ENCODE measurements around the gene TNP1. TPM values are rescaled to one million over a fixed set of nuclear protein-coding genes. Genes with fewer than 3 reads are reported as not detected.

TNP1 gene
- total RNA-seq, 1 experiment from 2014 or later: not detected

GRCh38 chr2:216819766-216820165 is 40.1 kb downstream of the TNP1 start:
- Histone ChIP-seq H3K23me2 (ENCODE audit: insufficient read length, low read depth, low read length, poor library complexity, severe bottlenecking) (no peaks in the 10 kb centered on the region), H3K4me1 (ENCODE audit: insufficient read depth, low read length) (no peaks in the 10 kb centered on the region), H2BK15ac (ENCODE audit: low read depth, low read length) (no peak overlapping the region), H3K27ac (ENCODE audit: insufficient read length, low read depth, low read length) (no peak overlapping the region), H3K4me2 (ENCODE audit: insufficient read depth, insufficient read length, low read length) (no peak overlapping the region), H2AK5ac (ENCODE audit: insufficient read length, low read length) (no peak overlapping the region), H2BK120ac (ENCODE audit: low read depth, low read length, poor library complexity, severe bottlenecking) (no peak overlapping the region), H3K23ac (ENCODE audit: insufficient read length, low read depth, low read length) (no peak overlapping the region), H3K79me1 (ENCODE audit: insufficient read depth, low read depth, low read length, poor library complexity, severe bottlenecking) (no peaks in the 10 kb centered on the region), H3K79me2 (ENCODE audit: insufficient read depth, low read length) (no peaks in the 10 kb centered on the region), H3T11ph (ENCODE audit: low read length) (no peak overlapping the region), H3K14ac (ENCODE audit: insufficient read depth, low read length) (no peak overlapping the region), H4K20me1 (ENCODE audit: control insufficient read depth, insufficient read depth, insufficient read length) (no peaks in the 10 kb centered on the region), H3K27me3 (ENCODE audit: insufficient read depth, low read length) (no peaks in the 10 kb centered on the region), H4K91ac (ENCODE audit: insufficient read length, low read depth, low read length) (no peak overlapping the region), H3K4ac (ENCODE audit: low read depth, low read length) (no peak overlapping the region), H3K56ac (ENCODE audit: insufficient read length, low read depth, low read length) (no peak overlapping the region), H2AFZ (ENCODE audit: low read length) (no peak overlapping the region), H3K9ac (ENCODE audit: extremely low read depth, insufficient read length, low read length) (no peak overlapping the region), H4K8ac (replicated peaks; ENCODE audit: insufficient read length, low read depth, low read length) (no peak overlapping the region), H3K9me3 (ENCODE audit: control insufficient read depth, low read depth, low read length) (no peaks in the 10 kb centered on the region), H2BK20ac (ENCODE audit: low read depth, low read length, poor library complexity, severe bottlenecking) (no peak overlapping the region), H3K18ac (ENCODE audit: insufficient read length, low read depth, low read length) (no peak overlapping the region), H2BK5ac (ENCODE audit: insufficient read length, low read length) (no peak overlapping the region), H2BK12ac (ENCODE audit: insufficient read length, low read depth, low read length) (no peak overlapping the region), H4K5ac (ENCODE audit: insufficient read length, low read depth, low read length) (no peak overlapping the region)
- no peak for TF ChIP-seq CTCF (conservative IDR thresholded peaks at IDR 0.05)
- no peak overlapping the region for H3K4me3 Mint-ChIP-seq
- H3K27me3 Mint-ChIP-seq (ENCODE audit: low read depth): peaks cover 15% of the 10 kb centered on the region
- no peaks in the 10 kb centered on the region for H3K4me1 Mint-ChIP-seq
- no peak overlapping the region for H3K27ac Mint-ChIP-seq
- H3K36me3 Mint-ChIP-seq (ENCODE audit: insufficient read depth in 1 of 3, low read depth in 3 of 3): no peaks in the 10 kb centered on the region
- no CpG with 5 or more reads among the region's 8 CpGs for WGBS (ENCODE audit: extremely low coverage, insufficient read length, low lambda C conversion rate)
- no peaks in the 10 kb centered on the region for H3K9me3 Mint-ChIP-seq
- DNase-seq: no peak

Data from H9 (cell line).